HG02763 (cell line): Measurements from ENCODE around the gene CEP85L.

Experiments used
- ATAC-seq: cut with Tn5 transposase; IDR thresholded peaks from one replicate; pipeline ENCODE4 v1.9.1; 2021; ENCODE audit warnings: mild to moderate bottlenecking, moderate library complexity; ENCODE audit not compliant: unreplicated experiment

Gene CEP85L

DNA sequence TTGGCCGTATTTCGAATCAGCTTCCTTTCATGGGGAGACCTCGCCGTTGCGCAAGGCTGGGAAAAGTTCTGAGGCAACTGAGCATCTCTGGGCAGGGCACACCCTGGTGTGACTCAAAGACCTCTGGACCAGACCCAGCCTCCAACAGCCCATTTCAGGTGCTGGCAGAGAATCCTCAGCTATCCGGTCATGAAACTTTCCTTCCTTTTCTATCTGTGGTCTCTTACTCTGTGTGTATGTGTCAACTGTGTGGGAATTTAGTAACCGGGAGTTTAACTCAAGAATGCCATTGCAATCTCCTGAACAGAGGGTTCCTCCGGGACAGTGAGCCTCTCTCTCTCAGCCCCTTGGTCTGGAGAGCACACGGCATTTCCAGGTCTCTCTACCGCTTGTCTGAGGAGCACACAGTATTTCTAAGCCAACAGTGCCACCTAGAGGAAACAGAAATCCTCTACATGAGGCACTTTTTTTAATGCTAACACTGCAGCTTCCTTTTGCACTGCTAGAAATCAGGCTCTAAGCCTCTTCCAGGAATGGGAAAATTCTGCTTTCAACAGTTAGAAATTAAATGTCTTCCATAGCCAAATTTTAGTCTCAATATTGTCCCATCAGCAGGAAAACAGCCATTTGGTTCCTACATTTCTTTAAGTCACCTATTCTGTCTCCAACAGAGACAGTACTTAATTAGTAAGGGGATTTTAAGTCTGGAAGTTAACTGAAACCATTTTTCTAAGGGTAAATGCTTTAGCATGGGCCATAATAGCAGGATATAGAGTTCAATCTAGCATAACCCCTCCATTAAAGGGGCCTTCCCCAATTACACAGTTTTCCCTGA lies 70.6 kb downstream of the CEP85L start:
- no peak for ATAC-seq

DNA sequence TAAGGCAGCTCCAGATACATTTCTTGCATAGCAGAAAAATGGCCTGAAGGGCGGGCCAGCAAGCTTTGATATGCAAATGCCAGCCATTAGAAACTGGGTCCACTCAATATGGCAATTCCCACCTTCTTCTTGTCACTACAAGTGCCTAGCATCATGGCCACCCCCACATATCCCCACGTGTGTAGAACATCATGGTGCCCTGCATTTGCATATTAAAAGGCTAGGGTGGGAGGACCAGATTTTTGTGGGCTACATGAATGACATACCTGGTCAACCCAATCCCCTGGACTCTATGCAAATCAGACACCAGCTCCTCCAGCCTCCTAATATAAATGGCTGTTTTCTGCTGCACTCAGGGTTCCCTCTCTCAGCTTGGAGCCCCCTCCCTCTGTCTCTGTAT lies 71.6 kb downstream of the CEP85L start:
- ATAC-seq, result no peak

DNA sequence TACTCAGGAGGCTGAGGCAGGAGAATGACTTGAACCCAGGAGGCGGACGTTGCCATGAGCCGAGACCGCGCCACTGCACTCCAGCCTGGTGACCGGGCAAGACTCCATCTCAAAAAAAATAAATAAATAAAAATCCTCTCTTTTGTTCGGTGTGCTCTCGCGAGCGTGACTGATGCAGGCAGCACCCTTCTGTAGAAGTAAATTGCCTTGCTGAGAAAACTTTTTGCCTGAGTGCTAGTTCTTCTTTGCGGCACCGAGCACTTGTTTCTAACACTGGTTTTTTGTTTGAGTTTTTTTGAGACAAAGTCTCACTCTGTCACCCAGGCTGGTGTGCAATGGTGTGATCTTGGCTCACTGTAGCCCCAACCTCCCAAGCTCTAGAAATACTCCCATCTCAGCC lies 72.8 kb downstream of the CEP85L start:
- no peak for ATAC-seq

DNA sequence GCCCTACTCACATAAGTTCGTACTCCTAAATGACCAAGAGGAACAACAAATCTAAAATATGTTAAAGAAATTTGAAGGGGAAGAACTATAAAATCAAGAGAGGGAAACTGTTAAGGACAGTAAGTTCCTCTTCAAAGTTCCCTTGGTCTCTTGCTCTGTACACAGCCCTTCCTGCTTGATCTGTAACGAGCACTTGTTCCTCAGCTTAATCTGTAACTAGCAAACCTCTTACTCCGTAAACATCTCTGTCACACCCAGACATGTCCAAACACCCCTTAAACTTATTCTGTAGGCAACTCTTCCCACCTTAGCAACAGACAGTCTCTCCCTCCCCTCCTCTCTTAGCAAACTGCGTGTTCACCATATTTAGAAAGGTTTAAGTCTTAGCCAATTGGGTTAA lies 73.4 kb downstream of the CEP85L start:
- no peak for ATAC-seq

DNA sequence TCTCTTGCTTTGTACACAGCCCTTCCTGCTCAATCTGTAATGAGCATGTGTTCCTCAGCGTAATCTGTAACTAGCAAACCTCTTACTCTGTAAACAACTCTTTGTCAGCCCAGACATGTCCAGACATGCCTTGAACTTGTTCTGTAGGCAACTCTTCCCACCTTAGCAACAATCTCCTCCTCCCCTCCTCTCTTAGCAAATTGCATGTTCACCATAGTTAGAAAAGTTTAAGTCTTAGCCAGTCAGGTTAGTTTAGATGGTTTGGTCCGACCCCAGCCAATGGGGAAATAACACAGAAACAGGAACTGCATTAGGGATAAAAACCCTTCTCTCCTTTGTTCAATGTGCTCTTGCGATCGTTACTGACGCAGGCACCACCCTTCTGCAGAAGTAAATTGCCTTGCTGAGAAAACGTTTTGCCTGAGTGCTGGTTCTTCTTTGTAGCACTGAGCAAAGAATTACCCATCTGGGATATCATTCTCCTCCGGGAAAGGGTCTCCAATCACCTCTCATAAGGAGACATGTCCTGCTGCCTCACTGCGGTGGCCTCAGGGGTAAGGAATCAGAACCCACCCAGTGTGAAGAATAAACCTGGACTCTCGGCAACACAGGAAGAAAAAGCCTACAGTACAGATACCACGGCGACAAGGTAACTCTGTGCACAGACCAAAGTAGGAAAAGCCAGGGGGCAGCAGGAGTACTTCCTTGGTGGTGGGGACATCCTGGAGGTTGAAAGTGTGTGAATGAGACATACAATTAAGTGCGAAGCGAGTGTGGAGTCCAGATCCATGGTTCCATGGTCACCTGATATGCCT lies 77.1 kb downstream of the CEP85L start:
- ATAC-seq, result no peak

DNA sequence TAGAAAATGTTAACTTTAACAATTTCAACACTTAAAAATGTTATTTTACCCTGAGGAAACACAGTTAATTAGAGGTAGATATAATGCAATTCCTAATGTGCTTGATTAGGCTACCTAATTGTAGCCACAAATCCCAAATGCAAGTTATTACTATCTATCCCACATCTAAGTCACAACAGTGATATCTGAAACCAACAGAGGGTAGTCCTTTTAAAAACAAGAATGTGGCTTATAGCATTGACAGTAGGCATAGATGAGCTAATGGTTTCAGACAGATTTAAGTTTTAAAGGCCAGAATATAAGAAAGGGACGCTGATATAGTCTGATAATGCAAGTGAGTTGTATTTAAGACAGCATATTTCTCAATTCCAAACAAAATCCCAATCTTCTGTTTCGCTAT lies 80.3 kb downstream of the CEP85L start:
- ATAC-seq, result no peak

DNA sequence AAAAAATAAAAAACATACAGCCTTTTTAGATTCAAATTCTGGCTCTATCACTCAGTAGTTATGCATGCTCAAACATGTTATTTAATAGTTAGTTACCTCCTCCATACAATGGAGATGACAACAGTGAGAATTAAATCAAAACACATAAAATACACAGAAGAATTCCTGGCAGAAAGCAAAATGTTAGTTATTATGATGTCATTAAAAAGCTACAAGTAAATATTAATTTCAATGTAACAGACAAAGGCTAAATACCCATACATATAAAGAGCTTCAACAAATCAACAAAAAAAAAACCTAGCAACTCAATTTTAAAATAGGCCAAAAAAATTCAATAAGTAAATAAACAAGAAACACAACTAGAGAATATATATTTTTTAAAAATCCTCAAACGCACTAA lies 81.9 kb downstream of the CEP85L start:
- ATAC-seq, result no peak

DNA sequence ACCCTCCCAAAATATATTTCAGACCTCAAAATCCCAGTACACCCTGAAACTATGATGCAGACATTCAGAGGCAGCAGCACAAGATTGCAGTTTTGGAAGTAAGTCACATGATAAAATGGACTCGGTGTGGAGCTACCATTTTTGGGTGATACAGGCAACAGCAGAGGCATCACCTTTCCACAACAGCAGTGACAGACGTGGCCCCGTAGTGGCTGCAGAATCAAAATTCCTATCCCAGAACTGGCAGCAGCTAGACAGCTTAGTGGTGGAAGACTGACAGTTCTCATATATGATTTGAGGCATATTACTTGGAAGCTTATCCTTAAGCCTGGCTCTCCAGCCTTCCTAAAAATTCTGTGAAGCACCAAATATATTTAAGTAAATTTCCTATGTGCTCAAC lies 83.4 kb downstream of the CEP85L start:
- ATAC-seq, result no peak

DNA sequence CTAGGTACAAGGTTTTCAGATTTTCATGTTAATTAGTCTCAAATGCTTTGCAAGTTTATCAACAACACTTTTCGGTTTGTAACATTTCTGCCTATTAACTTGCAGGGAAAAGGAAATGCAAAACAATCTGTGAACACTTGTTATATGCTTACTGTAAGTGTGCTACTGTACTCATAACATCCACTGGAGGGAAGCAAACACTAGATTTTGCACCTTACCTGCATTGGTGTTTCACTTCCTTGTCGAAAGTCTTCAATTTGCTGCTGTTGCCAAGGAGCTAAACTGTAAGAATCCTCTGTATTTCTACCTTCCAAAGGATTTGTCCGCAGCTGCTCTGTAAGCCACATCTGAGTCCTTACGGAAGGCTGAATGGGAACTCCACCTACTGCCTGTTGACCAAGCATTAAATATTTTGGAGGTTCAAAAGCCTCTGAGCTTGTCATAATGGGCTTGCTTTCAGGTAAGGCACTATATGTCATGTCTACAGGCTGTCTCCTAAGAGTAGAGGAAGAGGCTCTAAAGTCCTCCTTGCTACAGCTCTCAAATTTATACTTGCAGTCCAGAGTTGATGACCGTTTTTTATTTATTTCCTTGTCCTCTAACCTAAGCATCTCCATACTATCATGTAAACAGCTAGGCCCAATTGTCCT lies 86.0 kb downstream of the CEP85L start:
- peak; percentile 96 for ATAC-seq

DNA sequence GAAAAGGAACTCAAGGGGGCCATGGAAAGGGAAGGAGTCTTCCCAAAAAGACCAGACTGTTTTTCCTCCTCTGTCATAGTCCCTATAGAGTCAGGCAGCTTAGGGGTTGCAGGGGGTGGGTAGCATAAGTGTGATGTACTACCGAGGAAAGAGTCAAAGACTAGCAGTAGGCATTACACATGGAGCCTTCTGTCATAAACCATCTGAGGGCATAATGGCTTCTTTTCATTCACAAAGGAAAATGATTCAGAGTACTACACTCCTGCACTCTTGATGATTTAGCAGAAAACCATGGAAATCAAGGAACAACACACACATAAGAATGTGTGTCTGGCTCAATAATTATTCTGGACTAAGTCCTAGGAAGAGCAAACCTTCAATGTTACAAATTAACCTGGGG lies 88.4 kb downstream of the CEP85L start:
- no peak for ATAC-seq

DNA sequence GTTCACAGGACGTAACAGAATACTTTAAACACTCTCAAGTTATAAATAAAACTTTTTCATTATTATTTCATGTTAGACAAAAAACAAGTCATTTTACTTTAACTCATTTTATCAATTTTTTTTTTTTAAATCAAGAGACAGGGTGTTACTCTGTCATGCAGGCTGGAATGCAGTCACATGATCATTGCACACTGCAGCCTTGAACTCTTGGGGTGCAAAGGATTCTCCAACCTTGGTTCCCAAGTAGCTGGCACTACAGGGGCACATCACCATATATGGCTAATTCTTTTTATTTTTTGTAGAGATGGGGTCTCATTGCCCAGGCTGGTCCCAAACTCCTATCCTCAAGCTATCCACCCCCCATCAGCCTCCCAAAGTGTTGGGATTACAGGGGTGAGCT lies 89.1 kb downstream of the CEP85L start:
- no peak for ATAC-seq

DNA sequence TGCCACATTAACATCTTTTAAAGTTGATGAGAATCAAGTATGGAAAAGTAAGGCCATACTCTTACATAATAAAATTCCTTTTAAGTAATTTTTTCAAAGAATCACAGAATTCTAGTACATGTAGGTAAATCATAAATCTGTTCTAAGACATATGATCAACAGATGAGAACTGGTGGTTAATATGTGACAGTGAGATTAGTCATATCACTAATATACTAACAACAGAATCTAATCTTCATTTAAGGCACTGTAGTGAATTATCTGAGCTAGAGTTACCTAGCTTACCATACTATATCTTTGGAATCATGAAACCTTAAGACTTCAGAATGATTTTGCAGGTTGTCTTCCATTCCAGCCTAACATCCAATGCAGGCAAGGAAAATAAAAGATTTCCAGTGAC lies 91.7 kb downstream of the CEP85L start:
- no peak for ATAC-seq

DNA sequence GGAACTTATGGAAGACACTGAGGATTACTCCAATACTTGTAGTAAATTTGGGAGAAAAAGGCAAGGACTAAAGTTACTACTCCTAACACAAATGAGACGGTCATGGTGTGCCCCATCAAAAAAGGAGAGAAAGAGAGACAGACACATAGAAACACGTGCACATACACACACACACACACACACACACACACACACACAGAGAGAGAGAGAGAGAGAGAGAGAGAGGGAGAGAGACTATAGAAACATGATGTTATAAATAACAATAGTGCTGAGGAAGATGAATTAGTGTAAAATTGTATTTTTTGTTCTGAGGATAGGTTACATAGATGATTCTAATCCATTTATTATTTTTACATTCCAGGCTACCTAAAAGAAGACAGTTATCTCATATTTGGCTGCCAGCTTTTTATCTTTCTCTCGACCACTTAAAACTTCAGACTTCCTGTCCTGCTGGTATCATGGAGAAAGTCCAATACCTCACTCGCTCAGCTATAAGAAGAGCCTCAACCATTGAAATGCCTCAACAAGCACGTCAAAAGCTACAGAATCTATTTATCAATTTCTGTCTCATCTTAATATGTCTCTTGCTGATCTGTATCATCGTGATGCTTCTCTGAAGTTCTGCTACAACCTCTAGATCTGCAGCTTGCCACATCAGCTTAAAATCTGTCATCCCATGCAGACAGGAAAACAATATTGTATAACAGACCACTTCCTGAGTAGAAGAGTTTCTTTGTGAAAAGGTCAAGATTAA lies 92.8 kb downstream of the CEP85L start:
- no peak for ATAC-seq

DNA sequence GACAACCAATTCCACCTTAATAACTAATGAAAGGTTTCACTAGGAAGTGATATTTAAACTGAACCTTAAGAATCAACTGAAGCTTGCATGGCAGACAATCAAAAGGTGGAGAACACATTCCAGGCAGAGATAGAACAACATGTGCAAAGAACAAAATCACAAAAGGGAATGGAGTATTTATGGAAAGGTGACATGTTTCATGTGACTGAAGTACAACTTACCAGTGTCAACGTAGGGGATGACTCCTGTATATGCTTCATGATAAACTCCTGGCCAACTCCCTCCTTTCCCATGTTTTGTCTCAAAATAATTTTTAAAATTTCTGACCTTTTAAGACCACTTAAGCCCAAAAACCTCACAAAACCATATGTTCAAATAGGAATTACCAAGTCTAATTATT lies 96.7 kb downstream of the CEP85L start:
- ATAC-seq, result no peak

DNA sequence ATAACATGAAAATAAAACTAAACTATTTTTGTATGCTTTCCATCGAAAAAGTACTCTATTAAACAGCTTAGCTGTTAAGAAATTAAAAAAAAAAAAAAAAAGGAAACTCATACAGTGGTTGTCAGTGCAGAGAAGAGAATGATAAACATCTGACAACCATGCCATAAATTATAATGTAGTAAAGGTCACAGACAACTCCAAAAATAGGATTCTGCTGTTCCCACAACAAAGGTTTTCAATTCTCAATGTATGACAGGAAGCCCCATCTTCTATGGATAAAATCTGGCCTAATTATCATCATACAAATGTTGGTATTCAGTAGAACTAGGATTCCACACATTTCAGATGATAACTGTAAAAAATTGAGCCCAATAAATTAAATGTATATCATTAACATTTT lies 98.3 kb downstream of the CEP85L start:
- no peak for ATAC-seq

DNA sequence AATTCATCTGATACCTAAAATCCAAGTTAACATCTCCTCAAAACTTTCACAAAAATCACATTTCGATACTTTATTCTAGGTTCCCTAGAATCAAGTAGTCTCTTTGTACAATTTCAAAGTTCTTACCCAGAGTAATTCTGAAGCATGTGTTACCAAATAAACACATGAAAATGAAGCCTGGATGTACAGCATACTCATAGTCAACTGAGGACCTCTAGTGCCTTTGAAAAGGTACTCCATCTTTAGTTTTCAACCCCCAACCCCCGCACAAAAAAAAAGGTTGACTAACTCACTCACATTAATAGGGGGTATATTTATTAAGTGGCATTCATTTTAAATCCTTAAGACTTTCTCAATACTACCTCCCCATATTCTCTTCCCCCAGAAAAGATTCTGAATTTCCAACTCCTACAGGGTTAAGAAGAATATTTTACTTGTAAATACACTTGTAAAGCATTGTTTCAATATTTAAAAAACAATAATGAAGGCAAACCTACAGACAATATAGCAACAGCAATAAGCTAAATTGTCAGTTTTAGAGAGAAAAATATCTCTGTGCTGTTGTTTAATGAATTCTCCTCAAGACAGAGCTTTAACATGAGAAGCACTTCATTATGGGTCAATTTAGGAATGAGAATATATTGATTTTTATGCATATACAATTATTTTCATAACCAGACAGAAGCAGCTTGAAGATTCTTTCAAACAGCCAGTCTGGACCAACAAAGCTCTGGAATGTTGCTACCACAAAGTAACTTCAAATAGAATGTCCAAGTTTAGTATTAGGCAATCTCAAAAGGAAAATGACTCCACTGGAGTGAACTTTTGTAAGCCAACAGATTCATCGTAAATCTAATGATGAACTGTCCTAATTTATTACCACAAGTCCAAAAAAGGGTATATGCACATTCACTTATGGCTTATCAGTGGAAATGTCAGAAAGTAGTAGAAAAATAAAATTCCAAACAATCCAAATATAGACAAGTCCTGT lies 100.0 kb downstream of the CEP85L start:
- ATAC-seq, result peak; percentile 84

DNA sequence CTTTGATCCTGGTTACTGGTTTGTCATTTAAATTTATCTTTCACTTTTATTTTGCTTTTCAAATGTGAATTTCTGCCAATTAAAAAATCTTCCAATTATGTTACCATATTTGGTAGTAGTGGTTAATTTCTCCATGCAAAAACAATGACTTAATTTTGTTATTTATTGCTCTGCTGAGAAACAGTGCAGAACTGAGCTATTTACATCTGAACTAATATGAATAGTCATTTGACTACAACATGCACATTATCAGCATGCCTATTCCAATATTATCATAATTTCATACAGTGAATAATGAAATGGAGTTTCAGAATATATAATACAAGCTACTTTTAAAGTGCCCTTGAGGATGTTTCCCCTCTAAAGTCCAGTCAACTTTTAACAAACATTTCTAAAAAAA lies 102.8 kb downstream of the CEP85L start:
- no peak for ATAC-seq

DNA sequence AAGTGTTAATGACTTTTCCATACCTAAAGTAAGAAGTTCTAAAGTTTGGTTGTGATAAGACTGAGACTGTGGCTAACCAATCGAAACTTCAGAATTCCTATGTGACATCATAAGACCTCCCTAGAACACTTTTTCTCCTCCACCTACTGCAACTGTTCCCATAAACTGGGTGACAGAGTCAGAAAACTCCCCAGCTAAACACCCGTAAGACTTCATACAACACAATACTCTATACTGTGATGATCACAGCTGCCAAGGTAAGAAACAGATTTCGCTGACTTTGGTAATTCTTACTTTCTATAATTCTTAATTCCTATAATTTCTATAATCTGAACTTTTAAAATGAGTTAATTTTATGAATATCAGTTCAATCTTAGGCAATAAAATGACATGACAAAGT lies 103.3 kb downstream of the CEP85L start, which contains the start of gene PLN:
Gene PLN, plus strand, starts transcription at position 161 of the 400 bp plus-strand sequence. CDS start 10,626 bp downstream, outside the sequence.
- ATAC-seq, result no peak

DNA sequence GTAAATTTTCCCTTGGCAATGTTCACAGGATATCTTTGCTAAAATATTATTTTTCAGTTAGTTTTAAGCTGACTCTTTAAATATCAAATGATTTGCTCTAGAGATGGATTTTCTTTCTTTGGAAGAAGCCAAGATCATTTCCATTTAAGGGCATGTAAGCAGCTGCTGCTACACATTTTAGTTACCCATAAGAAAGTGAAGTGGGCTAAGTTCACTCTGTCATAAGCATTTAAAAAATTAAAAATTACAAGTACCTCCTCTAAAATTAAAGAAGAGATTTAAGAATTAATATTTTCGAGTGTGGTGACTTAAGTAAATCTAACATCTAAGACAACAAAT lies 104.5 kb downstream of the CEP85L start:
- no peak for ATAC-seq
